ENCODE measurements around the gene BRINP2.

DNA sequence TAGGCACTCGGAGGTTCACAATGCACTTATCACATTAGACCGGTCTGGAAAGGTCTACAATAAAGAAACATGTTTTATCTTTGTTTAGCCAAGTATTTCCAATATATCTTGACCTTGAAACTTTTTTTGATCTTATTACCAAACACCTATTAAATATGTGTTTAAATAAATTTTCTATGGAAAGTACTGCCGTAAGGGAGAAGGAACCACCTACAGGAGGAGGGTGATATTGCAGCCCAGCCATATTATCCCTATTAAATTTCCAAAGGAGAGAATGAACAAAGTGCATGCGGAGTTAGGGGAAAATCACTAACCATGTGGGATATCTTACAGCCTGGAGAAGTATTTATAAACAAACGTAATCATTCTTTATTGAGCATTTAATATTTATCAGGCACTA, 14.5 kb downstream of the BRINP2 start:
- TF ChIP-seq, protein P1, sequence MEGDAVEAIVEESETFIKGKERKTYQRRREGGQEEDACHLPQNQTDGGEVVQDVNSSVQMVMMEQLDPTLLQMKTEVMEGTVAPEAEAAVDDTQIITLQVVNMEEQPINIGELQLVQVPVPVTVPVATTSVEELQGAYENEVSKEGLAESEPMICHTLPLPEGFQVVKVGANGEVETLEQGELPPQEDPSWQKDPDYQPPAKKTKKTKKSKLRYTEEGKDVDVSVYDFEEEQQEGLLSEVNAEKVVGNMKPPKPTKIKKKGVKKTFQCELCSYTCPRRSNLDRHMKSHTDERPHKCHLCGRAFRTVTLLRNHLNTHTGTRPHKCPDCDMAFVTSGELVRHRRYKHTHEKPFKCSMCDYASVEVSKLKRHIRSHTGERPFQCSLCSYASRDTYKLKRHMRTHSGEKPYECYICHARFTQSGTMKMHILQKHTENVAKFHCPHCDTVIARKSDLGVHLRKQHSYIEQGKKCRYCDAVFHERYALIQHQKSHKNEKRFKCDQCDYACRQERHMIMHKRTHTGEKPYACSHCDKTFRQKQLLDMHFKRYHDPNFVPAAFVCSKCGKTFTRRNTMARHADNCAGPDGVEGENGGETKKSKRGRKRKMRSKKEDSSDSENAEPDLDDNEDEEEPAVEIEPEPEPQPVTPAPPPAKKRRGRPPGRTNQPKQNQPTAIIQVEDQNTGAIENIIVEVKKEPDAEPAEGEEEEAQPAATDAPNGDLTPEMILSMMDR (conservative IDR thresholded peaks at IDR 0.05; ENCODE audit: low read depth, low read length), result peak; percentile 49
- TF ChIP-seq POLR2A (IDR thresholded peaks at IDR 0.05; ENCODE audit: low read depth, low read length) (no peak), MAZ (IDR thresholded peaks at IDR 0.05; ENCODE audit: borderline replicate concordance, low read depth, low read length) (no peak), SMC3 (IDR thresholded peaks at IDR 0.05; ENCODE audit: low read depth, low read length) (peak; percentile 13; the same call in 1 of the 2 replicates), CEBPB (IDR thresholded peaks at IDR 0.05; ENCODE audit: low read depth, low read length) (no peak), RCOR1 (IDR thresholded peaks at IDR 0.05; ENCODE audit: insufficient replicate concordance, low read length) (no peak), USF2 (IDR thresholded peaks at IDR 0.05; ENCODE audit: low read depth, low read length) (no peak), BHLHE40 (IDR thresholded peaks at IDR 0.05; ENCODE audit: low read depth, low read length) (no peak), RFX5 (IDR thresholded peaks at IDR 0.05; ENCODE audit: low read depth, low read length) (no peak), MAFK (IDR thresholded peaks at IDR 0.05; ENCODE audit: low read depth, low read length) (no peak), CHD1 (IDR thresholded peaks at IDR 0.05; ENCODE audit: low read depth, low read length) (no peak), RAD21 (IDR thresholded peaks at IDR 0.05; ENCODE audit: low read length) (no peak), FOS (IDR thresholded peaks at IDR 0.05; ENCODE audit: low read depth, low read length) (no peak)
- TF ChIP-seq, protein P2, sequence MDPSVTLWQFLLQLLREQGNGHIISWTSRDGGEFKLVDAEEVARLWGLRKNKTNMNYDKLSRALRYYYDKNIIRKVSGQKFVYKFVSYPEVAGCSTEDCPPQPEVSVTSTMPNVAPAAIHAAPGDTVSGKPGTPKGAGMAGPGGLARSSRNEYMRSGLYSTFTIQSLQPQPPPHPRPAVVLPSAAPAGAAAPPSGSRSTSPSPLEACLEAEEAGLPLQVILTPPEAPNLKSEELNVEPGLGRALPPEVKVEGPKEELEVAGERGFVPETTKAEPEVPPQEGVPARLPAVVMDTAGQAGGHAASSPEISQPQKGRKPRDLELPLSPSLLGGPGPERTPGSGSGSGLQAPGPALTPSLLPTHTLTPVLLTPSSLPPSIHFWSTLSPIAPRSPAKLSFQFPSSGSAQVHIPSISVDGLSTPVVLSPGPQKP (IDR thresholded peaks at IDR 0.05; ENCODE audit: borderline replicate concordance, low read depth, low read length), result no peak

Data from IMR-90 (cell line).